Stomach (tissue), 9 donors: ENCODE data around the gene ATP5F1E. TPM values are rescaled to one million over a fixed set of nuclear protein-coding genes. Genes with fewer than 3 reads are reported as not detected.

ENCODE experiments used
- DNase-seq, 2 donors: peaks; one replicate each; pipeline versions ENCODE4 v3.0.0 to v3.0.0-alpha.2; 2013 to 2019
- H3K27ac ChIP-seq, 5 donors: fragments of 200-600 bp in 4 of 5; sonication (generic) in 4 of 5; one replicate each; pipeline ENCODE4 v1.5.1; 2013 to 2019; ENCODE audit warnings: mild to moderate bottlenecking in 1 of 5, moderate library complexity in 1 of 5
- H3K27me3 ChIP-seq, 3 donors: fragments of 200-600 bp; sonication (generic); one replicate each; pipeline ENCODE4 v1.5.1; 2017 to 2019; ENCODE audit warnings: mixed run types in 1 of 3
- H3K36me3 ChIP-seq, 4 donors: fragments of 200-600 bp; sonication (generic); 1 replicate in 3 of 4; 2 replicates in 1 of 4; pipeline ENCODE4 v1.5.1; 2016 to 2019
- H3K4me1 ChIP-seq, 4 donors: fragments of 200-600 bp; sonication (generic); one replicate each; pipeline ENCODE4 v1.5.1; 2016 to 2019
- H3K4me3 ChIP-seq, 4 donors: fragments of 200-600 bp; sonication (generic) in 3 of 4; one replicate each; pipeline ENCODE4 v1.5.1; 2016 to 2019; ENCODE audit warnings: mild to moderate bottlenecking in 1 of 4
- H3K9me3 ChIP-seq, 4 donors: fragments of 200-600 bp; sonication (generic); one replicate each; pipeline ENCODE4 v1.5.1; 2016 to 2019
- CTCF ChIP-seq, 7 experiments: fragments of 450-650 bp in 4 of 7; fragments of 200-600 bp in 3 of 7; sonication (generic) in 3 of 7; IDR thresholded peaks; one replicate each; pipeline ENCODE4 v1.5.1; 2016 to 2019; ENCODE audit warnings: antibody characterized with exemption in 7 of 7, control low read depth in 2 of 7, mild to moderate bottlenecking in 1 of 7
- EP300 ChIP-seq: sonication (generic); formaldehyde crosslinking; IDR thresholded peaks from one replicate; pipeline ENCODE4 v1.6.1; 2017; ENCODE audit warnings: antibody characterized with exemption
- POLR2A ChIP-seq, 4 donors: fragments of 450-650 bp; IDR thresholded peaks; one replicate each; pipeline ENCODE4 v1.6.1; 2016; ENCODE audit warnings: antibody characterized with exemption in 4 of 4, control low read depth in 2 of 4, mild to moderate bottlenecking in 1 of 4, moderate library complexity in 1 of 4
- POLR2AphosphoS5 ChIP-seq, 3 donors: sonication (generic); formaldehyde crosslinking; IDR thresholded peaks; one replicate each; pipeline ENCODE4 v1.6.1; 2016; ENCODE audit warnings: antibody characterized with exemption in 3 of 3
- WGBS, 5 donors: extraction: QIAGEN DNeasy Blood & Tissue Kit in 3 of 5; methylation state at CpG; one replicate each; pipeline versions ENCODE4 v1.1.5 to v1.1.7; 2013 to 2018; 5-methylcytosine and 5-hydroxymethylcytosine counted together
- intact Hi-C: fragments of 100-400 bp; cut with DNase I; formaldehyde crosslinking; loops from one replicate; pipeline ENCODE4 v1.15.1; 2023; ENCODE audit warnings: low total_unique reads
- polyA plus RNA-seq, 3 donors: library from polyadenylated mRNA; stranded (reverse); fragments of 200-250 nt; gene quantifications; one replicate each; pipeline ENCODE4 v1.2.3, GENCODE V29; 2013
- total RNA-seq, 5 donors: library from RNA; depleted of rRNA; stranded (reverse); fragments of >200 nt; gene quantifications; one replicate each; pipeline versions ENCODE4 v1.1.0 to v1.2.3, GENCODE V29; 2014 to 2016
- donor health status: healthy with polysubstance abuse.
- donor health status: Bipolar disorder and iron deficiency.
- donor health status: healthy.

Gene ATP5F1E
- total and polyA plus RNA-seq, 8 donors, result 20.4 to 101 (median 43.9) TPM

- Histone ChIP-seq H3K36me3 (peaks cover 0 to 8% (median 0%) of the 10 kb centered on the region in 4 donors), H3K4me3 (no peak overlapping the region), H3K4me1 (peaks cover 26 to 37% (median 29%) of the 10 kb centered on the region in 4 donors), H3K27me3 (peaks cover 0 to 4% (median 0%) of the 10 kb centered on the region in 3 donors), H3K9me3 (no peaks in the 10 kb centered on the region), H3K27ac (no peak overlapping the region)
- TF ChIP-seq CTCF (IDR thresholded peaks at IDR 0.05) (no peak), POLR2A (IDR thresholded peaks at IDR 0.05) (no peak), EP300 (no peak), POLR2AphosphoS5 (IDR thresholded peaks at IDR 0.05) (no peak)
- 73 to 93% (median 82%) methylated on average over 3 of the region's 3 CpGs for WGBS, 5 donors
- intact Hi-C loops, result loop anchor here (5.0 to 10.0 kb wide), 2 partner anchors 37 to 60 kb away; partner anchors contain the start of genes CTSZ and NELFCD
- no peak for DNase-seq
Observed at GRCh38 chr20:59044796-59045195, 12.7 kb upstream of the ATP5F1E start.

GRCh38 chr20:59044295-59044694 is 12.2 kb upstream of the ATP5F1E start:
- no peaks in the 10 kb centered on the region for H3K9me3 ChIP-seq
- H3K4me3 ChIP-seq, result no peak overlapping the region
- peaks cover 27 to 42% (median 33%) of the 10 kb centered on the region in 4 donors for H3K4me1 ChIP-seq
- WGBS, 5 donors, result 86 to 92% (median 90%) methylated on average over 3 of the region's 3 CpGs
- peak overlapping the region in 2 of 5 donors; percentile 90 to 93 for H3K27ac ChIP-seq
- peaks cover 0 to 11% (median 0%) of the 10 kb centered on the region in 4 donors for H3K36me3 ChIP-seq
- TF ChIP-seq POLR2A (IDR thresholded peaks at IDR 0.05), result no peak
- TF ChIP-seq EP300, result no peak
- TF ChIP-seq CTCF (IDR thresholded peaks at IDR 0.05), result no peak
- TF ChIP-seq POLR2AphosphoS5 (IDR thresholded peaks at IDR 0.05), result no peak
- intact Hi-C loops, result loop anchor here (5.0 to 10.0 kb wide), 2 partner anchors 37 to 59 kb away; partner anchors contain the start of genes CTSZ and NELFCD
- no peaks in the 10 kb centered on the region for H3K27me3 ChIP-seq
- no peak for DNase-seq

GRCh38 chr20:59043698-59044097 is 11.6 kb upstream of the ATP5F1E start:
- DNase-seq, result no peak
- TF ChIP-seq POLR2A (IDR thresholded peaks at IDR 0.05) (no peak), POLR2AphosphoS5 (IDR thresholded peaks at IDR 0.05) (no peak), CTCF (IDR thresholded peaks at IDR 0.05) (no peak), EP300 (no peak)
- H3K4me3 ChIP-seq, result no peak overlapping the region
- no peaks in the 10 kb centered on the region for H3K27me3 ChIP-seq
- H3K27ac ChIP-seq, result peak overlapping the region in 4 of 5 donors; percentile 89 to 93 (median 90)
- WGBS, 5 donors, result 73 to 88% (median 78%) methylated on average over 3 of the region's 3 CpGs
- intact Hi-C loops, result loop anchor here (5.0 to 10.0 kb wide), 2 partner anchors 36 to 59 kb away; partner anchors contain the start of genes CTSZ and NELFCD
- H3K36me3 ChIP-seq, result peaks cover 0 to 11% (median 0%) of the 10 kb centered on the region in 4 donors
- H3K4me1 ChIP-seq, result peaks cover 27 to 44% (median 37%) of the 10 kb centered on the region in 4 donors
- H3K9me3 ChIP-seq, result no peaks in the 10 kb centered on the region

GRCh38 chr20:59042796-59043631 is 10.9 kb upstream of the ATP5F1E start:
- Histone ChIP-seq H3K27me3 (no peaks in the 10 kb centered on the region), H3K9me3 (no peaks in the 10 kb centered on the region), H3K36me3 (peaks cover 2 to 15% (median 3%) of the 10 kb centered on the region in 4 donors), H3K27ac (peak overlapping the region; percentile 80 to 93 (median 90)), H3K4me3 (peak overlapping the region; percentile 87 to 95 (median 90)), H3K4me1 (peaks cover 27 to 44% (median 37%) of the 10 kb centered on the region in 4 donors)
- peak; percentile 96 to 98 for DNase-seq
- intact Hi-C loops, result loop anchor here (5.0 to 10.0 kb wide), 2 partner anchors 36 to 58 kb away; partner anchors contain the start of genes CTSZ and NELFCD
- TF ChIP-seq POLR2AphosphoS5 (IDR thresholded peaks at IDR 0.05), result peak; percentile 43 to 81 (median 55)
- no peak for TF ChIP-seq EP300
- WGBS, 5 donors, result 17 to 53% (median 19%) methylated on average over 17 to 66 of the region's 66 CpGs
